ENCODE results near the gene RFC2. TPM values are rescaled to one million over a fixed set of nuclear protein-coding genes. Genes with fewer than 3 reads are reported as not detected.

Gene RFC2
- total RNA-seq (2014; rRNA removed) = 85.3 and 99.9 TPM in 2 replicates
- polyA plus RNA-seq (2012) = 55.3 TPM

DNA sequence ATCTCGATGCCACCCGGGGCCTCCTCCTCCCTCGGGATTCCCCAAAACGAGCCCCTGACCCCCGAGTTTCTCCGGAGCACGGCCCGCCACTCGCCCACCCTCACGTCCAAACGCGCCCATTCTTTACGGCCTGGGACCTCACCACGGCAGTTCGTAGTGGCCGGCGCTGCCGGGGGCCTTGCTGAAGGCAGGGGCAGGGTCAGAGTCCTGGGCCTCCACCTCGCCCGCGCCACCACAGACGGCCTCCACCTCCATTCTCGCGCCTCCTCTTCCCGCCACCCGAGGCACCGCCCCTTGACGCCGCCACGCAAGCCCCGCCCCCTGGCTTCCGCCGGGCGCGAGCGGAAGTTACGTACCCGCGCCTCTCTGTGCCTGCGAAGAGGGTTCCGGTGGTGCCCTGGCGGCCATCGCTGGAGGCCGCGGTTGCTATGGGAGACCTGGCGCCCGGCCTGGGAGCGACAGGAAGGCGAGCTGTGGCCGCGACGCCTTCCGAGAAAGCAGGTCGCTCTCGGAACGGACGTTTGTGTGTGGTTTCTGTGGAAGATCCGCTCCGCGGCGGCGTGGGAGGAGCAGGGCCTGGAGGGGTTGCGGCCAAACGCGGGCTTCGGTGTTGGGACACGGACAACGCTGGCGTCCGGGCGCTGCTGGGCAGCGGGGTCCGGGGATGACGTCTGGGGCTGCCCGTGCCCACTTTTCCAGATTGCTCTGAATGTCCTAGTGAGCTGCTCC lies at the start of gene RFC2:
RFC2 (minus strand) TSS at position 271 of the 729 bp plus-strand sequence; CDS start at position 255, 16 bp downstream.
- peak; percentile 96 for DNase-seq (ENCODE audit: low read depth)

- DNase-seq (ENCODE audit: low read depth) = peak; percentile 84
Observed at GRCh38 chr7:74302745-74303221, 48.6 kb upstream of the RFC2 start.

- DNase-seq (ENCODE audit: low read depth) = no peak
Observed at GRCh38 chr7:74300926-74301325, 46.7 kb upstream of the RFC2 start.

- DNase-seq (ENCODE audit: low read depth) = no peak
Observed at GRCh38 chr7:74299401-74299800, 45.2 kb upstream of the RFC2 start.

DNA sequence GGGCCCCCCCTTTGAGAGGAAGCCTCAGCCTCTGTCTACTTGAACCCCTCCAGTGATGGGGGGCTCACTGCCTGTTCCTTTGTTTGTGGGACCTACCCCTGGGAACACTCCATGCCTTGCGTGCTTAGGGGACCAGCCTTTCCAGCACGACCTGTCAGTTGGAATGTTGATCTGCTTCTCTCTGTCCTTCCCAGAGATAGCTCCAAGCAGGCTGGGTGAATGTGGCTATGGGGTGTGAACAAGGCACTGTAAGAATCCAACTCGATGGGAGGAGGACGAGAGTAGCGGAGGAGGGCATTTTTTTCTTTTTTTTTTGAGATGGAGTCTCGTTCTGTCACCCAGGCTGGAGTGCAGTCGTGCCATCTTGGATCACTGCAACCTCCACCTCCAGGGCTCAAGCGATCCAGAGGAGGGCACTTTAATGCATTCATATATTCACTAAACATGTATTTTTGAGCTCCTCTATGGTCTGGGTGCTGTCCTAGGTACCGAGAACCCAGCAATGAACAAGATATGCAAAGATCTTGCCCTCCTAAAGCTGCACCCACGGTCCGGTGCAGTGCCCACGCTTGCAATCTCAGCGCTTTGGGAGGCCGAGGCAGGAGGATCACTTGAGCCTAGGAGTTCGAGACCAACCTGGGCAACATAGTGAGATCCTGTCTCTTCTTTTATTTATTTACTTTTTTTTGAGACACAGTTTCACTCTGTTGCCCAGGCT lies 43.5 kb upstream of the RFC2 start:
- no peak for DNase-seq (ENCODE audit: low read depth)

DNA sequence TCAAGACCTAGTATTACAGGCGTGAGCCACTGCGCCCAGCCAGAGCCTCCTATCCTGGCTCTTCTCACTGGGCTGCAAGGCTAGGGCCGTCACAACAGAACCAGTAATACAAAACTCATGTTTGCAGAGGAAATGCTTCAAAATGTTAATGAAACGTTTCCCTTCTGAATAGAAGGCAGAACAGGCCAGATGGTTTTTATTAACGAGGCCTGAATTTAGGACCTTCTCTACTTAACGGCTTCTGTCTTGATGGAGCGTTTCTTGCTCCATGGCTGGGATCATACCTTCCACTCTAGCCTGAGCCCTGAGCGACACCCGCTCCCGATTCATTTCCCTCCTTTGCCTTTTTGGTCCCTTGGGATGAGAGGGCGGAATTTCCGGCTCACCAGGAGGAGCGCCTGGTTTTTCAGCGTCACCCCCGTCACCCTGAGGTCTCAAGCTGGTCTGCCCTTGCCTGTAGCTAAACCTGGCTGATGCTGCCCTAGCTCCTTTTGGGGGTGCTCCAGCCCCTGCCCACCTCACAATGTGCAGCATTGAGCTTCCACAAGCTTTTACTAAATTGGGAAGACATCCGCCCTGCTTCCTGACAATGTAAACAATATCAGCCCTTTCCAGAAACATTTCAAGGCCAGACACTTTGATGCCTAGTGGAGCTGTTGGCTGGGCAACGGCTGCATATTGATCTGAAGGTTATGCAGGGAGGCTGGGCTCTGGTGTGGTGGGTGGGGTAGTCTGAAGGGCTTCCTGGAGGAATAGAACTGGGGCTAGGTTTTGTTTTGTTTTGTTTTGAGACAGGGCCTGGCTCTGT lies 40.2 kb upstream of the RFC2 start:
- no peak for DNase-seq (ENCODE audit: low read depth)

DNA sequence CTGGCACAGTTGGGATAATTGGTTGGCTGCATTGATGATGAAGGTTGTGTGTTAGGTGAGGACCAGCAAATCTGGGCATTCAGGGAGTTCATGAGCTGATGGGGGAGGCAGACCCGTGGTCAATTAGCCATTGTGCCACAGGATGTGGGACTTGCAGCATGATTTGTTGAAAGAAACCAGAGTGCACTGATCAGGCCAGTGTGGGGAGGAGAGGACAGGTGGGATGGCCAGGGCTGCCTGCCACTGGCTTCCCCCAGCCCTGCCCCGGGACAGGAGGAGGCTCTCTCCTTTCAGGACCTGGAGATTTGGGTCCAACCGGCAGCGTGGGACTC lies 39.3 kb upstream of the RFC2 start:
- peak; percentile 34 for DNase-seq (ENCODE audit: low read depth)

GRCh38 chr7:74292757-74293576 lies 38.8 kb upstream of the RFC2 start:
- no peak for DNase-seq (ENCODE audit: low read depth)

- DNase-seq (ENCODE audit: low read depth) = no peak
Observed at GRCh38 chr7:74291535-74291934, 37.3 kb upstream of the RFC2 start.

DNA sequence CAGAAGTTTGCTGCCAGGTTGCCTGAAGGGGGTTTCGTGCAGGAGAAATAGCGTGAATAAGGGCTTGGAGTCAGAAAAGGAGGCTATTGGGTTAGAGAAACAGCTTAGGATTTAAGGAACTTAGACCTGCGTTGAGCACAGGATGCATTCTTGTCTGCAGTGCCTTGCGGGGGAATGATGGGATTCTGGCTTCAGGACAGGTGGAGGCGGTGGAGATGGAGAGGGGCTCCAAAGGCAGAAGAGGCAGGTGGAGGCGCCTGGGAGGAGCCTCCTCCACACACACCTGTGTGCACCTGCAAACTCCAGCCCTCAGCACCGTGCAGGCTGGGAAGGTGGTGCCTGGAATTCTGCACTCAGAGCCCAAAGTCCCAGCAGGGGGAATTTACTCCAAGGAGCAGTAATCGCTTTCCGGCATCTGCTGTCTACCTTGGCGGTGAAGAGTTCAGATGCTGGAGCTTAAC lies 36.8 kb upstream of the RFC2 start:
- no peak for DNase-seq (ENCODE audit: low read depth)

DNA sequence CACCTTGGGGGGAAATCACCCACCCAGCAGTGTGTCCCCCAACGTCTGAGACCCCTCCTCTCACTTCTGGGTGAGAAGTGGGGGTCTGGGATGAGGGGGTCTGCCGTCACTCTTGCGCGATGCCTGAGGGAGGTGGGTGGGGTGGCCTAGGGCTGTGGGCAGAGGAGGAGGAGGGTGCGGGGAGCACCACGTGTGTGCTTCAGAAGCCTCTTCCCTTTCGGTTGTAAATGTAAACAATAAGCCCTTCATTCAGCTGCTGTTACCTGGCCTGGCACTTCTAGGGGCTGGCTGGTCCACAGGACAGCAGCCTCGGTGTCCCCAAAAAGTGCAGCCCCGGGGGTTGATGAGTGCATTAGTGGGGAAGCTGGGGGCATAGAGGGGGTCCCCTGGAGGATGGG lies 36.4 kb upstream of the RFC2 start:
- no peak for DNase-seq (ENCODE audit: low read depth)

DNA sequence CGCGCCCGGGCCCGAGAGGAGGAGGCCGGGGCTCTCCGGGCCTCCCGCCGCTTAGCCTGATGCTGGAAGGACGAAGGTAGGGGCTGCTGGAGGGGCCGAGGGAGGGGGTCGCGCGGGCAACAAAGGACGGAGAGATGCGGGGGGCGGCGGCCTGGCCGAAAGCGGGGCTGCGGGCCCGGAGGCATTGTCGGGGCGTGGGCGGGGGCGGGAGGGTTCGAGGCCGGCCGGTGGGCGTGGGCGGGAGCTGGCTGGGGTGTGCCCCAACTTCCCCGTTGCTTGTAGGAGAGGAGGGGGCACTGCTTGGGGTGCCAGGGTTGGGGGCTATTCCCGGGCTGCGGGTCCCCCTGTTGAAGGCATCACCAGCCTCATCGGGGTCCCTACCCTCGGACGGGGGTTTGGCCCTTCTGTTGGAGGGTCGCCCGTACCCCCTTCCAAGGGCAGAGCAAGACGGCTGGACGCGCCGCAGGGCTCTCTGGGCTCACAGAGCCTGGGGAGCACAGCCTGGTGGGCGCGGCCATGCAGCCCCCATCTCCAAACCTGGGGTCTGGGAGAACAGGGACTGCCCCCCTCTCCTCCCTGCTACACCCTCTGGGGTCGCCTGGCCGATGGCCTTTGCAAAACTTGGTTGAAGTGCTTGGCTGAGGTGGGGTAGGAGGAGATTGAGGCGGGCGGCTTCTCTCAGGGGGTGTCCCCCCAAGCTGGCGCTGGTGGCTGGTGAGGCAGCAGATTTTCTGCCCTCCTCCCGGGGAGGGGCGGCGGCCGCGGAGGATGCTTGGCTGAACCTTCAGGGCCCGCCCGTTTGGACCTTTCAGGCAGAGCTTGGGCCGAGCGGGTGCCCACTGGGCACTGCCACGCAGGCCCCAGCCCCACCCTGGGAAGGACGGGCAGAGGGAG lies 35.7 kb upstream of the RFC2 start:
- peak; percentile 29 for DNase-seq (ENCODE audit: low read depth)

GRCh38 chr7:74289018-74289658 lies 34.9 kb upstream of the RFC2 start, which contains the start of gene CLIP2:
Gene CLIP2, plus strand, starts transcription at chr7:74289407. Its CDS starts 28,140 bp downstream, at chr7:74317547.
- DNase-seq (ENCODE audit: low read depth) = peak; percentile 82

DNA sequence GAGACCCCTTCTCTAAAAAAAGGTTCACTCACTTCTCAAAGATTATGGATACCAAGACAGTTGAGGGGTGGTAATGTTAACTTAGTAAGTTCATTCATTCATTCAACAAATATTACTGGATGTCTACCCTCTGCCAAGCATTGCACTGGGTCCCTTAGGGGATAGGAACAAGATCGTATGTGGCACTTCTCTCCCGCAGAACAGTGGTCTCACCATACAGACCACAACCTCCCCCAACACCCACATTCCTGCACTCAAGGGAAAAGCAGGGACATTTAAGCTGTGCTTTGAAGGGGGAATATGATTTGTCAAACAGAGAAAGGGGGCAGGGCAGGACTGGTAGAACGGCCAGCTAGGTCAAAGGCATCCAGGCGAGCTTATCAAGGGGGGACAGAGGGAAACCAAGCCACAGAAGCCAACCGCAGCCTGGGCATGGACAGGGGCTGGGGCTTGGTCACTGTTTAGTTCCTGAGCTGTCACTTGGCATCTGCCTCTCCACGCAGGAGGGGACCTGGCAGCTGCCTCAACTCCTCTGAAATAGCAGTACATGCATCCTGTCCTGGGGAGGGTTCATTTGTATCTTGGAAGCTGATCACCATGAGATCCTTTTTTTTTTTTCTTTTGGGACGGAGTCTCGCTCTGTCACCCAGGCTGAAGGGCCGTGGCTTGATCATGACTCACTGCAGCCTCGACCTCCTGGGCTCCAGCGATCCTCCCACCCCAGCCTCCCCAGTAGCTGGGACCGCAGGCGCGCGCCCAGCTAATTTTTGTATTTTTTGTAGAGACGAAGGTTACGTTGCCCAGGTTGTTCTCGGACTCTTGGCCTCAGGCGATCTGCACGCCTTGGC lies 34.1 kb upstream of the RFC2 start:
- no peak for DNase-seq (ENCODE audit: low read depth)

DNA sequence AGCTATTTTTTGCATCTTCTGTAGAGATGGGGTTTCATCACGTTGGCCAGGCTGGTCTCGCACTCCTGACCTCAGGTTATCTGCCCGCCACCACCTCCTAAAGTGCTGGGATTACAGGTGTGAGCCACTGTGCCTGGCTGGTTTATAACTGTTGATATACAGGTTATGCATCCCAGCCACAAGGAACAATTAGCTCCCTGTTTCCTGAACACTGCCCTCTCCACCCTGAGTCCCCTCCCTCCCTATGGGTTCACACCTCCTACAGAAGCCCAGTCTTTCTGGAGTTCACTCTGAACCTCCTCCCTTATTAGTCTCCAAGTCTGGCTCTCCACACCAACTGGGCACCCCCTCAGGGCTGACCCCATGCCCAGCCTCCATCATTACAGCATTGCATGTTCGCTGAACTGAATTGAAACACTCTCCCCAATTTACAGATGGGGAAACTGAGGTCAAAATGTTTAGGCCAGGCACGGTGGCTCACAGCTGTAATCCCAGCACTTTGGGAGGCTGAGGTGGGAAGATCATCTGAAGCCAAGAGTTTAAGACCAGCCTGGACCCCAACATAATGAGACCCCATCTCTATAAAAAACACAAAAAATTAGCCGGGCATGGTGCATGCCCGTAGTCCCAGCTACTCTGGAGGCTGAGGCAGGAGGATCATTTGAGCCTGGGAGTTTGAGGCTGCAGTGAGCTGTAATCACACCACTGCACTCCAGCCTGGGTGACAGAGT lies 33.3 kb upstream of the RFC2 start:
- no peak for DNase-seq (ENCODE audit: low read depth)

DNA sequence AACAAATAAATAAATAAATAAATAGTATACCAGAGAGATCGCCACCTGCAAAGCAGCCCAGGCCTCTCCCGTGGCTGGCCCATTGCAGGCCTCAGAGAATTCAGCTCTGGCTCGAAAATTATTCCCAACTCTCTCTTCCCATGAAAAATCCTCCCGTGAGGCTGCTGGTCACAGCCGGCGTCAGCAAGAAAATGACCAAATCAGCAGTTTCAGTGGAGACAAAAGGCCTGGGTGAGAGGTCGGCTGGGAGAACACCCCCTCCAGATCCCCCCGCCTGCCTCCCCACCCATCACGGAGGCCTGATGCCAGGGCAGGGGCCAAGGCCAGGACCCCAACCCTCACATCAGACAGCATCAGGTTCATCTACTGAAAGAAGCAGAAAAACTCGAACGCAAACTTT lies 31.9 kb upstream of the RFC2 start:
- no peak for DNase-seq (ENCODE audit: low read depth)

DNA sequence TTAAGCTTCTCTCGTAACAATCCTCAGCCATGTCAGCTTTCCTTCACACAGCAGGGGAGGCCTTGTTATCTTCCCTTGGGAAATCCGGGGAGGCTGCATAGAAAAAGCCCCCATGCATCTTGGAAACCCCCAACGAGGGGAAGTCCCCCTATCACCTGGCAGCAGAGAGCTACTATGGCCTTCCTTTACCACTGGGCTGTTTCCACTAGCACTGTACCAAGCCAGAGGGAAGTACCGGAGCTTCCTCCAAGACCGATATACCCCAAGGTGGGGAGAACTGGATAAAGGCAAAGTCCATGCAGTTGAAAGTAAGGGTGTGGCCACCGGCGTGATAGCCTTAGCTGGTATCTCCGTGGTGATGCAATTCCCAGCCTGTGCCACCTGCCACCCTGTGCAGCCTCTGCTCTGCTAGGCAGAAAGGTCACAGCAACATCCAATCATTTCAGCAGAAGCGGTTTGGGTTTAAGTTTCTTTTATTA lies 30.6 kb upstream of the RFC2 start:
- no peak for DNase-seq (ENCODE audit: low read depth)

Measured in LHCN-M2 (cell line).